GM19438 (cell line): Measurements from ENCODE around the gene ACSF3.

Experiments
- ATAC-seq: cut with Tn5 transposase; IDR thresholded peaks from one replicate; pipeline ENCODE4 v1.9.1; 2021; ENCODE audit warnings: low read depth; ENCODE audit not compliant: unreplicated experiment

The ACSF3 gene

DNA sequence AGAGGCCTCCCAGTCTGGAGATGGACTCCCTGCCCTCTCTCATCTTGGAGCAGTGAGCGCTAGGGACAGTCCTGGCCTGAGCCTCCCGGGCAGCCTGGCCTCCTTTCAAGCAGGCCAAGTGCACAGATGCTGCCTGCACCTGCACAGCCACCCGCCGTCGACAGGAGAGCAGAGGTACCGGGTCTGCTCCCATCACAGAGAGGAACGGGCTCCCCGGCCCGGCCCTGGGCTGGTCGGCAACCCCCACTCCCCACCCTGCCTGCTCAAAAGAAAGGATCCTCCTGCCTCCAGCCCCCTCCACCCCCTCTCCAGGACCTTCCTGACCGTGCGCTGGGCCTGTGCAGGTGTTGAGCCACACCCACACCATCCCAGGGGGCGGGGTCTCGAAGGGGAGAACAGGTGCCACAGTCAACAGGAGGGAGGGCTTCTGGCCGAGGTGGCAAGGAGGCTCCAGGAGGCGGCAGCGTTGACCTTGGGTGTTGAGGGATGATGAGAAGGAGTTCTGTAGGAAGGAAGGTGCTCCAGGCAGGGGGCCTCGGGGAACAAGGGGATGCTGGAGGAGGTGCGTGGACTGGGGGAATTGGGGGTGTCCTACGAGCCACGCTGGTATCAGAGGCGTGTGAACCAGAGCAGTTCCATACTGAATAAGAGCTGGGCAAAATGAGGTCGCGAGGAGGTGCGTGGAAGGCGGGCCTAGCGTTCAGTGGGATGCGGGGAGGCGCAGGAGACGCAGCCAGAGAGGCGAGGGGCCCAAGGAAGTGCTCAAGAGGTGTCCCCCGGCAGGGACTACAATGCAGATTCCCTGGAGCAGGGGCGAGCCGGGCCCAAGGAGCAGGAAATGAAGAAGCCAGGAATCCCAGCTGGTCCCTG, 76.9 kb downstream of the ACSF3 start:
- peak; percentile 7 for ATAC-seq

GRCh38 chr16:89171216-89172170, 77.8 kb downstream of the ACSF3 start, which contains the start of gene CDH15:
TSS of gene CDH15 (plus strand) at chr16:89171748. CDS start at chr16:89171832, 84 bp downstream.
- ATAC-seq = peak; percentile 67

DNA sequence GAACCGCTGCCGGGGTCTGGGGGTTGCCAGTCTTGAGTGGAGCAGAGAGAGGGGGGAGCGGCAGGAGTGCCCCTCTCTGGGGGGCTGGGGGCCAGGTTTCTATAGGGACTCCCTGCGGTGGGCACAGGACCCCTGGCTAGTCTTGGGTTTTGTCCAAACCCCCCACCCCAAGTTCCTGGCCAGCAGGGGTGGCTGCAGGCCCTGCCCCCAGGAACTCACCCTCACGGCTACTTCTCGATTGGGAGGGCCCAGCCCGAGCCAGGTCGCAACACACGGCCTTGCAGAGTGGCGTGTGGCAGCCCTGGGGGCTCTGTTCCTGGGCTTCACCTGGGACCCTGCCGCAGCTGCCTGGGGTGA, 78.5 kb downstream of the ACSF3 start:
- ATAC-seq = no peak

DNA sequence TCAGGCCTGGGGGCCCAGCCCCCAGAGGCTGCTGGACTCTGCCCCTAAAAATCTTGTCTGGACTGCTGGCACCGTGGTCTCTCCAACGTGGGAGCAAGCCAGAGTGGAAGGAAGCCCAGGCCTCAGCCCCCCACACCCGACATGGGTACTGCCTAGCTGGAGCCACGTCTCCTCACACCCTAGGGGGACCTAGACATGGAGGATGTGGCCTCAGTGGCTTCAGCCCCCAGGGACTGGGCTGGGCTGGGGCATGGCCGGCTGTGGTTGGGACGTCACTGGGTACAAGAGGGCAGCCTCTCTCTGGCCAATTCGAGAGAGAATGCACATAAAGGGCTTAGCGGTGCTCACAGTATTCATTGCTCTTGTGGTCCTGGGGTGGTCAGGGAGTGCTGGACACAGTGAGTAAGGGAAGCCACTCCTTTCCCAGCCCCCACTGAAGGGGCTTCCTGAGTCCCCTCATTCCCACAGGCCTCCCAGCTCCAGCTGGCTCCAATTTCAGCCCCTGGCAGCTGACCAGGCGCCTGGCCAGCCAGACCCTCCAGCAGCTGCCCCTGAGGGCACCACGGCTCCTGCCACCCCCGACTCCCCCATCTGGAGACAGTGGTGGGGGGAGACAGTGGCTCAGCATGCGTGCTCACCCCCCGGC, 79.0 kb downstream of the ACSF3 start:
- no peak for ATAC-seq

- no peak for ATAC-seq
Observed at GRCh38 chr16:89173174-89173921, 79.7 kb downstream of the ACSF3 start.

- ATAC-seq = no peak
Observed at GRCh38 chr16:89174055-89174827, 80.6 kb downstream of the ACSF3 start.

DNA sequence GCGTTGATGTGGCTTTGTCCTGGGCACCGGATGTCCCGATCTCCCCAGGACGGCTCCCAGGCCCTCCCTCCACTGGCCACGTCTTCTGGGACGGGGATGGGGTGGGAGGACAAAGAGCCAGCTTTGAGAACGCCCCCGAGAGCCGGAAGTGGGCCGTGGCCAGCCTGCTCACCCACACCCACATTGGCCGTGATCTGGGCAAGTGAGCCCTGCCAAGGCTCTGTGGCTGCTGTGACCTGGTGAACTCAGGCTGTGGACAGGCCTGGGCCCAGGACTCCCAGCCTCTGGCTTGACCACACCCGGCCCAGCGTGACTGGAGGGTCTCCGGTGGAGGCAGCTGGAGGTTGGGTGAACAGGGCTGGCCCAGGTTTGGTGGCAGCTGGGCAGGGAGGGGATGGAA, 81.2 kb downstream of the ACSF3 start:
- ATAC-seq = no peak

DNA sequence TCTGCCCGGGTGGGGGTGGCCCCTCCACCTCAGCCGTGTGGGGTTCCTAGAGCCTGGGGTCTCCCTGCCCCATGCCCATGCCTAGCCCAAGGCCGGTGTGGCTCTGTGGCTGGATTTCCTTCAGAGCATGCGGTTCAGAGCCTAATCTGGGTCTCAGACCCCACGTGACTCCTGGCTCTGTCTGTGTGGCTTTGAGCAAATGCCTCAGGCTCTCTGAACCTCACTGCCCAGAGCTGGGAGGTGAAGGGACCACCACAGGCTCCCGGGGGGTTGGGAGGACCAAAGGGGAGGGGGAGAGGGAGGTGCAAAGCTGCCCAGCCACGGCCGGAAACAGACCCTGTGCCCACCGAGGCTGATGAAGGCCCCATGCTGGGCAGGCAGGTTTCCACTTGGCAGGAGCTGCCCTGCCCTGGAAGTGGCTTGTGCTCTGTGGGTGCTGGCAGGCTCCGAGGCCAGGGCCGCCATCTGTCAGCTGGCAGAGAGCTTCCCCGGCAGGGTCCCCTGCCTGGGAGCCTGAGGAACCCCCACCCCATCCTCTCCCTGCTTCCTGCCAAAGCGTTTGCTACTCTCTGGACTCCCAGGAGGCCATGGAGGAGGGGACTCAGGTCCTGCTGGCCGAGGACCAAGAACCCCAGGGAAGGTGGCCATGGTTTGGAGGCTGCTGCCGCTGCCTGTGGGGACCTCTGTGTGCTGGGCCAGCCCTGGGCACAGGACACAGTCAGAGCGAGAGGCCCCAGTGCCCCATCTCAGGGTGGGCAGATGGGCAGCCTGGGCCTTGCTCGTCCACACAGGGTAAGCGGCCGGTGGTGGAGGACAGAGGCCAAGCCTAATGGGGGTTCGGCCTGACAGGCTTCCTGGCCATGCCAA, 81.9 kb downstream of the ACSF3 start:
- no peak for ATAC-seq

DNA sequence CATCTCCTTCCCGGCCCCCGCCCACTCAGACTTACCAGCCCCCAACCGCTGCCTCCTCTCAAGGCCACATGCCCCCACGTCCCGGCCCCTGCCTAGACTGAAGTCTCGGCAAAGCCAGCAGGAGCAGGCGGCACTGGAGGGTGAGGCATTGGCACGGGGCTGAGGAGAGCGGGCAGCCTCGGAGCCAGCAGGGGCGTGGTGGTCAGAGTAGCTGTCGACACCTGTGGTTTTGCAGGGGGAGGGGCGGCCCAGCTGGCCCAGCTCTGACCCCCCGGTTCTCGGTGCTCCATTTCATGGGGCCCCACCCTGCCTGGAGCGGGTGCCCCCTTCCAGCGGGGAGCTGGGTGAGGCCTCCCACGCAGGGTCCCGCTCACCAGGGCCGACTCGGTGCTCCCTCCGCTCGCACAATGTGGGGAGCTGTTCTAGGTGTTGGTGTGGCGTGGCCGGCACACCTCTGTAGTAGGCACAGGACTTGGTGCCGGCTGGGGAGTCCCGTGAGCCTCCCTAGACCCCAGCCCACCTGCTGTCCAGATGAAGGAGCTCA, 82.6 kb downstream of the ACSF3 start:
- ATAC-seq = no peak

DNA sequence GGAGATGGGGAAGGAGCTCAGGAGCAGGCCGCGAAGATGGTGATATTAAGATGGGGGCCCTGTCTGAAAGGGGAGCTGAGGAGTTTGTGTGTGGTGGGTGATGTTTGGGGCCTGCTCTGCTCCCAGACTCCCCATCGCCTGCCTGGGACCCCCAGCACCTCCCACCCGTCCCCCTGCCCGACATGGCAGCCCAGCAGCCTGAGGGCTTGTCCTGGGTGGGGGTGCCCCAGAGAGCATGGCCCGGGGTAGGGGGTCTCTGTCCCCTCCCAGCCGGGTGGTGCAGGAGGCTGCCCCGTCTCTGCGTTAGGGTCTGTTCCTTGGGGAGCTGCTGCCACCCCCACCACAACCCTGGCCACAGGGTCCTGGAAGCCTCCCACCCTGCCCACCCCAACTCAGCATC, 83.1 kb downstream of the ACSF3 start:
- no peak for ATAC-seq

DNA sequence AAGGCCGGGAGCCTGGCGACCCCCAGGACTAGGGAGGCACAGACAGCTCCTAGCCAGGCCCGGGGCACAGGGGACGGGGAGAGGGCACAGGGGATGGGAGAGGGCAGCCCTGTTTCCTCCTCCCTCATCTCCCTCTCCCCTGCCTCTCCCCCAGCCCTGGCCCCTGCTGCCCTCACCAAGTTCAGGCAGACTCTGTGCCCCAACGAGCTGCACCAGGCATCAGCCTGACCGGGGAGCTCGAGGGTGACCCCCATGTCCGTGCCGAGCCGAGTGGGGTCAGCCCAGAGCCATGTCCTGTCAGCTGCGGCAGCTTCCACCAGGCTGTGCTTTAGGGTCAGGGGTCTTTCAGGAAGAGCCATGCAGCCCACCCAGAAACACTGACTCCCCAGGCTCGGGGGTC, 83.8 kb downstream of the ACSF3 start:
- ATAC-seq = no peak

DNA sequence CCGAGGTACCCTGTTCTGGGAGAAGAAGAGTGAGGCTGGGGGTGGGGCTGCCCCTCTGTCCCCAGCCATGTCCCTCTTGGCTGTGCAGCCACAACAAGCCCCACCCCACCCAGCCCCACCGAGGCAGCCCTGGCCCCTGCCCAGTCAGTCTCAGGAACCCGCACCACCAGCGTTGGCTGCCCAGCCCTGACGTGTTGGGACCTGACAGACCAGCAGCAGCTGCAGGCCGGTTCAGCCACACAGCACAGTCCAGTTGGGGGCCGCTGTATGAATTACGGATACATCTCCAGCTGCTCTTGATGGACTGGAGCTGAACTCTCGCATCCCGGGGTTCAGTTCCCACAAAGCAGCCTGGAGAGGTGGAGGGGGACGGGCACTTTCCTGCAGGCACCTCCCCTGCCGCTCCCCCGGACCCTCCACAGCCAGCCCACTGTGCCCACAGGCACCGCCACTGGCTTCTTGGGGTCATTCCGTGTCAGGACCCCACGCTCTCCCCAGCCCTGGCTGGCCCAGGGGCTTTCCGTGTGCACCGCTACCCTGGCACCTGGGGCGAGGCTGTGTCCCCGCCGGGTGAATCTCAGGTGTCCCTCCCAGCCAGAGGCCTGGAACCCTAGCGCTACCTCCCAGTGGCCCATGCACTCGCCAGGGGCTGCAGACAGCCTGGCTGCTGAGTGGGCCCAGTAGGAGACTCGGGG, 84.9 kb downstream of the ACSF3 start:
- no peak for ATAC-seq

DNA sequence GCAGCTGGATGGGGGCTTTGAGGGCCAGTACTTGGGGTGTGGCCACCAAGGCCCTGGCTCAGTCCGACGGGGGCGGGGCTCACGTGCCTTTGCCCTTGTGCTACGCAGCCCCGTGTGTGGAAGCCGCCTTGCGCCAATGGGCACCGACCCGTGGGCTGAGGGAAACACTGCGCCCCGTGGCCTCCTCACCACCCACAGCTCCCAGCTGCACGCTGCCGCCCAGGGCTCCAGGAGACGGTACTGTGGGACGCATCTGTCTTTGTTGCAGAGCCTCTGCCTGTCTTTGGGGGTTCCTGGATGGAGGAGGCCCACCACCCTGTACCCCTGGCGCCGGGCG, 85.5 kb downstream of the ACSF3 start:
- ATAC-seq = no peak

DNA sequence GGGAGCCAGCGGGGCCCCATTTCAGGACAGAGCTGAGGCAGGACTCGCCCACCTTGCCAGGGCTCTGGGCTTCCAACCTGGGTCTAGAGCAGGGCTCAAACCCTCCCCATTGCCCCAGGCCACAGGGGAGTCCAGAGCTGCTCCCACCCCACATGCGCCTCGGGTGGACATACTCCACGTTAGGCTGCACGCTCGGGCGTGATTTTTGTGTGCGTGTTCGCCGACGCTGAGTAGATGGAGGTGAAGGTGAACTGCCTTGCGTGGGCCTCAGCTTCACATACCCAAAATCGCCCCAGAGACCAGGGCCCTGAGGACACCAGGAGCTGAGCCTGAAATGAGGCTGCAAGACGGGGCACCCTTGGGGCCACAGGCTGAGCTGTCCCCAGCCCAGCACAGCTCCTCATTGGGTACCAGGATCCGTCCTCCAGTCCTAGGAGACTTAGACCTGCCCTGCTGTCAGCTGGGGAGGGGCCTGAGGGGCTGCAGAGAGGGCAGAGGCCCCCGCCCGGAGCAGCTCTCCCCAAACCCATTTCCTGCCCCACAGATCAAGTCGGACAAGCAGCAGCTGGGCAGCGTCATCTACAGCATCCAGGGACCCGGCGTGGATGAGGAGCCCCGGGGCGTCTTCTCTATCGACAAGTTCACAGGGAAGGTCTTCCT, 86.1 kb downstream of the ACSF3 start:
- no peak for ATAC-seq

DNA sequence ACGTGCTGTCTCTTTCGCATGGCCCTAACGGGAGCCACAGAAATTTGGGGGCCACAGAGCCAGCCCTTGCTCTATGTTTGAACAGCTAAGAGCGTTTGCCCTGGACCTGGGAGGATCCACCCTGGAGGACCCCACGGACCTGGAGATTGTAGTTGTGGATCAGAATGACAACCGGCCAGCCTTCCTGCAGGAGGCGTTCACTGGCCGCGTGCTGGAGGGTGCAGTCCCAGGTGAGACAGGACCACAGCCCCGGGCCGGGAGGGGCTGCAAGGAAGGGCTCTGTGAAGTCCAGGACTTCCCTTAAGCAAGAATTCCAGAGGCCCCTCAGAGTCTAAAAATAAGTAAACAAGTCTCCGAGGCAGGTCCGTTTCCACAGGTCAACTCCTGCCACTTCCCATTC, 89.8 kb downstream of the ACSF3 start:
- no peak for ATAC-seq

GRCh38 chr16:89183975-89184676, 90.5 kb downstream of the ACSF3 start:
- no peak for ATAC-seq

- ATAC-seq = no peak
Observed at GRCh38 chr16:89184677-89184932, 91.0 kb downstream of the ACSF3 start.
